ENCODE results near the gene RACK1. TPM values are rescaled to one million over a fixed set of nuclear protein-coding genes. Genes with fewer than 3 reads are reported as not detected.
"Not testable (repeated sequence)": the region's sequence is repeated elsewhere in the genome, so short reads cannot be mapped to it uniquely, and the experiment has no call there.

Gene RACK1
- total RNA-seq, 4 donors from 2014 or later, result 1,656 to 5,035 (median 2,557) TPM

DNA sequence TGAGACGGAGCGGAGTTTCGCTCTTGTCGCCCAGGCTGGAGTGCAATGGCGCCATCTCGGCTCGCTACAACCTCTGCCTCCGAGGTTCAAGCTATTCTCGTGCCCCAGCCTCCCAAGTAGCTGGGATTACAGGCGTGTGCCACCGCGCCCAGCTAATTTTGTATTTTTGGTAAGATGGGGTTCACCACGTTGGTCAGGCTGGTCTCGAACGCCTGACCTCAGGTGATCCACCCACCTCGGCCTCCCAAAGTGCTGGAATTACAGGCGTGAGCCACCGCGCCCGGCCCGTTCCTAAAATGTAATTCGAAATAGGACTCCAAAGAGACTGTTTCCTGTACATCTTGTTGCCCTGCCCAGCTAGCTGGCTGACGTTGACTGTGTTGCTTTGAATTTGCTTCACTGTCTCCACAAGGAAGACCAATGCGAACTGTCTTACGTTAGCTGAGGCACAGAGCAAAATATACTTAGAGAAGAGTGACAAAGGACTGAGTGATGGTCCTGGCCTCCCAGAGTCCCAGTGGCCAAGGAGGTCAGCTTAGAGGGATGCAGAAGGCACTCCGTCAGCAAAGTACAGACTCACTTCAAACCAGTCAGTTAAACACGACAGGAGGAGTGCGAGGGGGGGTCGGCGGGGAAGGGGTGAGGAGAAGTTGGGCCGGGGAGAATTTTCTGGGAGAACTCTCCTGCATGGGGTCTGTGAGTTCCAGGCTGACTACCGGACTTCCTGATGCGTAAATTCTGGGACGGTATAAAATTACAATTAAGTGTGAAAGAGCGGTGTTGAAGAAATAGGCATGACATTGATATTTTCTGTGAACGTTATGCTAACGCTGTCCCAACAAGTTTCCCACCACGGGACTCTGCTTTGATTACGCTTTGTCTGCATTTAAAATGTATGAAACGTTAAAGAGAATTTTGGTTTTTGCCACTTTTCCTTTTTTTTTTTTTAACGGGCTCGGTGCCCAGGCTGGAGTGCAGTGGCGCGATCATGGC is 27.4 kb downstream of the RACK1 start:
- H3K9me3 ChIP-seq, result no peaks in the 10 kb centered on the region
- no peaks in the 10 kb centered on the region for H3K27me3 ChIP-seq
- H3K36me3 ChIP-seq, result no peaks in the 10 kb centered on the region
- H3K4me1 ChIP-seq, result no peaks in the 10 kb centered on the region
- intact Hi-C loops (cut with DNase I; ENCODE audit: low total_unique reads), result no loop called here
- peak overlapping the region; percentile 43 to 47 for H3K4me3 ChIP-seq
- no peak for TF ChIP-seq POLR2A (IDR thresholded peaks at IDR 0.05)
- TF ChIP-seq, protein P1, sequence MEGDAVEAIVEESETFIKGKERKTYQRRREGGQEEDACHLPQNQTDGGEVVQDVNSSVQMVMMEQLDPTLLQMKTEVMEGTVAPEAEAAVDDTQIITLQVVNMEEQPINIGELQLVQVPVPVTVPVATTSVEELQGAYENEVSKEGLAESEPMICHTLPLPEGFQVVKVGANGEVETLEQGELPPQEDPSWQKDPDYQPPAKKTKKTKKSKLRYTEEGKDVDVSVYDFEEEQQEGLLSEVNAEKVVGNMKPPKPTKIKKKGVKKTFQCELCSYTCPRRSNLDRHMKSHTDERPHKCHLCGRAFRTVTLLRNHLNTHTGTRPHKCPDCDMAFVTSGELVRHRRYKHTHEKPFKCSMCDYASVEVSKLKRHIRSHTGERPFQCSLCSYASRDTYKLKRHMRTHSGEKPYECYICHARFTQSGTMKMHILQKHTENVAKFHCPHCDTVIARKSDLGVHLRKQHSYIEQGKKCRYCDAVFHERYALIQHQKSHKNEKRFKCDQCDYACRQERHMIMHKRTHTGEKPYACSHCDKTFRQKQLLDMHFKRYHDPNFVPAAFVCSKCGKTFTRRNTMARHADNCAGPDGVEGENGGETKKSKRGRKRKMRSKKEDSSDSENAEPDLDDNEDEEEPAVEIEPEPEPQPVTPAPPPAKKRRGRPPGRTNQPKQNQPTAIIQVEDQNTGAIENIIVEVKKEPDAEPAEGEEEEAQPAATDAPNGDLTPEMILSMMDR (IDR thresholded peaks at IDR 0.05), result no peak
- peak overlapping the region; percentile 72 to 80 for H3K27ac ChIP-seq
- no peak for DNase-seq

DNA sequence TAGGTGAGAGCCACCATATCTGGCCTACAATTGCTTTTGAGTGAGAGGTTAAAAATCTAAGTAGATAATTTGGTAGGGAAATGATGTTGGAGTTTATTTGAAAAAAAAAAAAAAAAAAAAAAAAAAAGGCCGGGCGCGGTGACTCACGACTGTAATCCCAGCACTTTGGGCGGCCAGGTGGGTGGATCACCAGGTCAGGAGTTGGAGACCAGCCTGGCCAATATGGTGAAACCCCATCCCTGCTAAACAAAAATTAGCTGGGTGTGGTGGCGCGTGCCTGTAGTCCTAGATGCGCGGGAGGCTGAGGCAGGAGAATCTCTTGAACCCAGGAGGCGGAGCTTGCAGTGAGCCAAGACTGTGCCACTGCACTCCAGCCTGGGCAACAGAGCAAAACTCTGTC is 29.5 kb downstream of the RACK1 start:
- H3K27me3 ChIP-seq; intact Hi-C loops (cut with DNase I; ENCODE audit: low total_unique reads); H3K36me3 ChIP-seq; H3K9me3 ChIP-seq; H3K27ac ChIP-seq; H3K4me3 ChIP-seq; DNase-seq; H3K4me1 ChIP-seq: not testable (repeated sequence)

DNA sequence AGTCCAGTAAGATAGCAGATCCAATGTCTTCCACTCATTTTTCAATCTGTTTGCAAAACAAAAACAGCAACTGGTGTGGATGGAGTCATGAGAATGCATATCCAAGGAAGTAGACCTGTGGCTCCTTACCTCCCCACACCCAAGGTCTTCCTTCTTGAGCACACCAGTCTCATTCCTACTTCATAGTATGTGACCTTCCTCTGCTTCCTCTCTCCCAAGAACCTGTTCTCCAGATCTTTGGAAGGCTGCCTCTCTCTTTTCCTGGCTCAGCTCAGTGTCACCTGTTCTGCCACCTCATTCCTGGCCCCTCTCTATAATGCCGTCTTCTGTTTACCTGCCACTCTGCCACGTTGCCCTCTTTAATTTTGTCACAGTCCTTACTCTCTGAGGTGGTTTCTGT is 30.8 kb downstream of the RACK1 start:
- intact Hi-C loops (cut with DNase I; ENCODE audit: low total_unique reads), result no loop called here
- TF ChIP-seq POLR2A (IDR thresholded peaks at IDR 0.05), result no peak
- TF ChIP-seq, protein P1 (IDR thresholded peaks at IDR 0.05), result no peak
- no peaks in the 10 kb centered on the region for H3K9me3 ChIP-seq
- no peaks in the 10 kb centered on the region for H3K4me1 ChIP-seq
- H3K27ac ChIP-seq, result no peak overlapping the region
- H3K27me3 ChIP-seq, result no peaks in the 10 kb centered on the region
- DNase-seq, result no peak
- H3K4me3 ChIP-seq, result no peak overlapping the region
- H3K36me3 ChIP-seq, result no peaks in the 10 kb centered on the region

DNA sequence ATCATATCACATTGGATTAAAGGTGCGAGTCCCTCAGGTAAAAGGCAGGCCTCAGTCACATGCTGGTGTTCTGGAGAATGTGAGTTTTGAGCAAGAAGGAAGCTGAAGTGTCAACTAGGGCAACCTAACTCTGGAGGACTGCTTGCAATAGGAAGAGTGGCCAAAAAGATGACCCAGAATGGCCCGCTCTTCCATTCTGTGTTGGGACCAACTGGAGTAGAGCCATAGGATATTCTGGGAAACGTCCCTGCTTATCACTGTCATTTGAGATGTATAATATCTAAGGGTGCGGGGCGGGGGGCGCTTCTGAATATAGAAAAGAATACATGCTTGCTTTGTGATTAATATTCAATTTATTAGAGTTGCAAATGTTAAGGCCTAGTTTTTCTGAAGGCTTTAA is 31.6 kb downstream of the RACK1 start:
- no peak for DNase-seq

DNA sequence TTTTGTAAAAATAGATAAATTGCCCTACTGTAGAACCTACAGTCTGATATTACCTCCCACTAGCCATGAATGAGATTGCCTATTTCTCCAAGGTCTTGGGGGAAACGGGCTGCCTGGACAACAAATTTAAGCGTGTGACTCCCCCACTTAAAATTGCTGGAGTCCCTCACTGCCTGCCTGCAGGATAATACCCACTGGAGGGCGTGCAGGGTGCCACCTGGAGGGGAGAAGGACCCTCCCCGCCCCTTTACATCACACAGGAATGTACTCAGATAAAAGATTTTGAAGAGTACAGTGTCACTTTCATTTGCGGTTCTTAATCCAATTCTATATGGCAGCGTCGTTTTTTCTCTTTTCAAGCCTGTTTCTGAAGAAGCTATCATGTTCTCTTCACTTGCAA is 32.5 kb downstream of the RACK1 start:
- intact Hi-C loops (cut with DNase I; ENCODE audit: low total_unique reads), result no loop called here
- H3K36me3 ChIP-seq, result no peaks in the 10 kb centered on the region
- DNase-seq, result no peak

More for the DNA sequence above, 31.6 kb downstream of the RACK1 start:
- intact Hi-C loops (cut with DNase I; ENCODE audit: low total_unique reads), result no loop called here
- no peaks in the 10 kb centered on the region for H3K36me3 ChIP-seq
- H3K27ac ChIP-seq, result no peak overlapping the region
- H3K9me3 ChIP-seq, result no peaks in the 10 kb centered on the region
- TF ChIP-seq, protein P1 (IDR thresholded peaks at IDR 0.05), result no peak
- TF ChIP-seq POLR2A (IDR thresholded peaks at IDR 0.05), result no peak
- no peak overlapping the region for H3K4me3 ChIP-seq
- no peaks in the 10 kb centered on the region for H3K27me3 ChIP-seq
- no peaks in the 10 kb centered on the region for H3K4me1 ChIP-seq

DNA sequence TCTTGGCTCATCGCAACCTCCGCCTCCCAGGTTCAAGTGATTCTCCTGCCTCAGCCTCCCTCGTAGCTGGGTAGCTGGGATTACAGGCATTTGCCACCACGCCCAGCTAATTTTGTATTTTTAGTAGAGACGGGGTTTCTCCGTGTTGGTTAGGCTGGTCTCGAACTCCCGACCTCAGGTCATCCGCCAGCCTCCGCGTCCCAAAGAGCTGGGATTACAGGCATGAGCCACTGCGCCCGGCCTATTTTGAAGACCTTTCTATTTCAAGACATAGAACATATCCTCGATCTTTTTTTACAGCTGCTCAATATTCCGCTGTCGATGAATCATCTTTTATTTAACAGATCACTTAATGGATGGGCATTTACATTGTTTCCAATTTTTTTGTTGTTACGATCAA is 33.0 kb downstream of the RACK1 start:
- DNase-seq; H3K4me3 ChIP-seq; H3K27ac ChIP-seq; intact Hi-C loops (cut with DNase I; ENCODE audit: low total_unique reads); H3K4me1 ChIP-seq; H3K36me3 ChIP-seq; H3K27me3 ChIP-seq; H3K9me3 ChIP-seq: not testable (repeated sequence)

More for the DNA sequence above, 32.5 kb downstream of the RACK1 start:
- Histone ChIP-seq H3K9me3 (no peaks in the 10 kb centered on the region), H3K4me3 (no peak overlapping the region), H3K27ac (no peak overlapping the region), H3K27me3 (no peaks in the 10 kb centered on the region), H3K4me1 (no peaks in the 10 kb centered on the region)
- TF ChIP-seq, protein P1 (IDR thresholded peaks at IDR 0.05), result no peak
- no peak for TF ChIP-seq POLR2A (IDR thresholded peaks at IDR 0.05)

DNA sequence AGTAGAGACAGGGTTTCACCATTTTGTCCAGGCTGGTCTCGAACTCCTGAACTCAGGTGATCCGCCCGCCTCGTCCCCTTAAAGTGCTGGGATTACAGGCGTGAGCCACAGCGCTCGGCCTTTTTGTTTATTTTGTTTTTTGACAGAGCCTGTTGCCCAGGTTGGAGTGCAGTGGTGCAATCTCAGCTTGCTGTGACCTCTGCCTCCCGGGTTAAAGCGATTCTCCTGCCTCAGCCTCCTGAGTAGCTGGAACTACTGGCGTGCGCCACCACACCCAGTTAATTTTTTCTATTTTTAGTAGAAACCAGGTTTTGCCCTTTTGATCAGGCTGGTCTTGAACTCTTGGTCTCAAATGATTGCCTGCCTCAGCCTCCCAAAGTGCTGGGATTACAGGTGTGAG is 33.6 kb downstream of the RACK1 start:
- H3K9me3 ChIP-seq; intact Hi-C loops (cut with DNase I; ENCODE audit: low total_unique reads); DNase-seq; H3K36me3 ChIP-seq; H3K4me1 ChIP-seq; H3K4me3 ChIP-seq; H3K27ac ChIP-seq; H3K27me3 ChIP-seq: not testable (repeated sequence)

DNA sequence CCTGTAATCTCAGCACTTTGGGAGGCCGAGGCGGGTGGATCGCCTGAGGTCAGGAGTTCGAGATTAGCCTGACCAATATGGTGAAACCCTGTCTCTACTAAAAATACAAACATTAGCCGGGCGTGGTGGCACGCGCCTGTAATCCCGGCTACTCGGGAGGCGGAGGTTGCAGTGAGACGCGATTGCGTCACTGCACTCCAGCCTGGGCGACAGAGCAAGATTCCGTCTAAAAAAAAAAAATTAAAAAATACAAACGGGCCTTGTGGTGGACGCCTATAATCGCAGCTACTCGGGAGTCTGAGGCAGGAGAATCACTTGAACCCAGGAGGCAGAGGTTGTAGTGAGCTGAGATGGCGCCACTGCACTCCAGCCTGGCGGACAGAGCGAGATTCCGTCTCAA is 34.7 kb downstream of the RACK1 start:
- DNase-seq; intact Hi-C loops (cut with DNase I; ENCODE audit: low total_unique reads); H3K36me3 ChIP-seq; H3K27me3 ChIP-seq; H3K4me3 ChIP-seq; H3K27ac ChIP-seq; H3K4me1 ChIP-seq; H3K9me3 ChIP-seq: not testable (repeated sequence)

Measured in uterus (tissue), 4 donors.